Activated CD8-positive, alpha-beta memory T cell treated with anti-CD3 and anti-CD28 coated beads for 4 hours (primary cell): ENCODE data around the gene ATP1A4.
"Not testable (repeated sequence)": the region's sequence is repeated elsewhere in the genome, so short reads cannot be mapped to it uniquely, and the experiment has no call there.

Source experiments
- DNase-seq, 2 donors: peaks; one replicate each; pipeline ENCODE4 v3.0.0-alpha.2; 2020; ENCODE audit warnings: low read depth in 2 of 2

ATP1A4 gene

DNA sequence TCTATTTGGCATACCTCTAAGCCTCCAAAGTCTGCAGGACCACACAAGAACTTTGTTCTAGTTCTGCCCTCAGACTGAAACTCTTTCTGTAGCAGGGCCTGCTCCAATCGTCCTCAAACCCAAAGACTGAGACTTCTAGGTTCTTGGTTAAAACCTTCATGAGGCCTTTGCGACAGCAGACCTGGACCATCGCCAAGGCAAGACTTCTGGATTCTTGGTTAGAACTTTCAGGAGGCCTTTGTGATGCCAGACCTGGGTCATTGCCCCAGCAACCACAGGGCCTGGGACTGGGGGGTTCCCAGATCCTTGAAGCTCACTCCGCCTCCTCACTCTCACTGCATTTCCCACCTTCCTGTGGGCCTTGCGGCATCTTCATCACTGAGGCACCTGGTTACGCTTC, at the start of gene ATP1A4:
TSS of gene ATP1A4 (plus strand) at position 301 of the 400 bp plus-strand sequence. CDS start 438 bp downstream, outside the sequence.
- DNase-seq: no peak

- DNase-seq: no peak
Measured at GRCh38 chr1:160101717-160102522, 49.5 kb upstream of the ATP1A4 start.

DNA sequence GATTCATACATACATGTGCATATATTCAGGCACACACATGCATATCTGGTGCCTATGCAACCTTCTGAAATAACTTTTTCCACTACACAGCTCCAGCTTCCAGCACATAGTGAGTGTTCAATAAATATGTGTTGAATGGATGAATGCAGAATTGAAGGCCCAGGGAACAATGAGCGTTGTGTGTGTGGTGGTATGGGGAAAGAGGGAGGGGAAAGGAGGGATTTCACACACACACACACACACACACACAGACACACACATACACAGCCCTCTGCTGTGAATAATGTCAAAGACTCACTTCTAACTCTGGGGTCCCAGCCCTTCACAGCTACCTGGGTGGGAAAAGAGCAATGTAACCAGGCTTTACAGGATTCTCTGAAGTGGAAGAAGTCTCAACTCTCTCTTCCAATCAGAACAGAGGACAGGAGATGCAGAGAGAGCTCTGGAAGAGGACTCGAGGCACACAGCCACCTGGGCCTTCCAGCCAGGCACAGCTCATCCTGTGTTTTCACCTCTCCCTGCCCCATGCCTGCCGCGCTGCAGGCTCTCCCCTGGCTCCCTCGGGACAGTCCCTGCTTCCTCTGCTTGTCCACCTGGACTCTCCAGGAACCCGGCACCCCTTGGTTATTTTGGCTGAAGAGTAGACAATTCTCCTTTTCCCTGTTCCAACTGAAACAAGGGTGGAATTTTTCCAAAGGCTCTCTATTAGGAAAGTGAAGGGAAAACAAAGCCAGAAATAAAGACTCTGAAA, 47.6 kb upstream of the ATP1A4 start:
- no peak for DNase-seq

GRCh38 chr1:160104486-160104885, 46.9 kb upstream of the ATP1A4 start:
- DNase-seq: no peak

DNA sequence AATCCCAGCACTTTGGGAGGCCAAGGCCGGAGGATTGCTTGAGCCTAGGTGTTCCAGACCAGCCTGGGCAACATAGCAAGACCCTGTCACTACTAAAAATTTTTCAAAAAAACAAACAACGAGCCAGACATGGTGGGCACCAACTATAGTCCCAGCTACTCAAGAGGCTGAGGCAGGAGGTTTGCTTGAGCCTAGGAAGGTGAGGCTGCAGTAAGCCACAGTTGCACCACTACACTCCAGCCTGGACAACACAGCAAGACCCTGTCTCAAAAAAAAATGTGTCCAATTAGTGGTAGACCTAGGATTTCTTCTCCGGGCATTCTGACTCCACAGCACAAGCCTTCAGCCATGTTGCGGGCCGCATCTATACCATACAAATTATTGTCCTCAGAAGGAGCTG, 46.2 kb upstream of the ATP1A4 start:
- DNase-seq: no peak

DNA sequence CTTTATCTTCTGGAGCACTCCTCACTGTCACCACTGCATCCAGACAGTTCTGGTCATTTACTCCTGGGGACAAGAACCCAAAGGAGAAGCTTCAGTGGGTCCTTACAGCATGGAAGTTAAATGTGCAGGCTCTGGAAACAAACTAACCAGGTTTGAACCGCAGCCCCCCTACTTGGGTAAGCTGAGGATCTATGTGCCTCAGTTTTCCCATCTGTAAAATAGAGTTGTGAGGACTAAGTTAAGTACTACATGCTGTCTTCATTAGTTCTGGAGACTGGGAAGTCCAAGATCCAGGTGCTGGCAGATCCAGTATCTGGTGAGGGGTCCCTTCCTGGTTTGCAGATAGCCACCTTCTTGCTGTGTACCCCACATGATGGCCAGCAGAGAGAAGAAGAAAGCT, 43.9 kb upstream of the ATP1A4 start:
- no peak for DNase-seq

- DNase-seq: no peak
Measured at GRCh38 chr1:160108888-160109662, 42.3 kb upstream of the ATP1A4 start.

DNA sequence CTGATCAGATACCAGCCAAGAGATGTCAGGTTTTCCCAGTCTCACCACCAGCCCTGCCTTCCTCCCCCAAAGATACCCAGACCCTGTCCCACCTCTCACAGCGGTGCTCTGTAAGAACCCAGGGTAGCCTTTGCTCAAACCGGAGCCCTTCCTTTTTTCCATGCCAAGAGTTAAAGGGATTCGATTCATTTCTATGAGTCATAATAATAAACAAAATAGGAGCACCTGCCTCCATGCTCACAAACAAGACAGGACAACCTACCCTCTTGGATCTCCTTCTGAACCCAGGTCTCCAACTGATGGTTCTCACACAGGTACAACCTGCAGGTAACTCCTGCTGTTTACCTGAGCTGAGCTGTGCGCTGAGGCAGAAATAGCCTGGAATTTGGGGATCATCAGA, 41.7 kb upstream of the ATP1A4 start:
- DNase-seq: no peak

- not testable (repeated sequence) for DNase-seq
Measured at GRCh38 chr1:160111462-160111861, 39.9 kb upstream of the ATP1A4 start.

GRCh38 chr1:160112357-160112756, 39.0 kb upstream of the ATP1A4 start:
- no peak for DNase-seq

DNA sequence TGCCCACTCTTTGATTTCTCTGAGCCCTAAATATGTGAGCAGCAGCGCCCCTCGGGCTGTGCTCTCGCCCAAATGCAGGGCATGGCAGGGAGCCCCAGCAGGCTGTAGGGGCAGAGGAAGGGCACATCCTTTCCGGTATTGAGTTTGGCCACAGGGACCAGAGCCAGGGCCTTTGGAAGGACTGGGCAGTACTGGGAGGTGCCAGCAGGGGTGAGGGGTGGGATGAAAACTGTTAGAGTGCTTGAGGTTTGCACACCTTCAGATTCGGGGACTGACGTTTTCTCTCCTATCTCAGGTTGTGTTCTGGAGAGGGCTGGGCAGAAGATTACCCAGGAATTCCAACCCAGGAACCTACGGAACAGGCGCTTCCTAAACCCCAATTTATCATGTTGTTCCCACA, 38.0 kb upstream of the ATP1A4 start:
- DNase-seq: no peak

GRCh38 chr1:160114085-160114484, 37.3 kb upstream of the ATP1A4 start:
- no peak for DNase-seq

GRCh38 chr1:160115545-160116282, 35.7 kb upstream of the ATP1A4 start, which contains the start of gene ATP1A2:
ATP1A2 (plus strand) TSS chr1:160115759; CDS start chr1:160115862, 103 bp downstream.
- no peak for DNase-seq

GRCh38 chr1:160116283-160117147, 34.9 kb upstream of the ATP1A4 start:
- no peak for DNase-seq

DNA sequence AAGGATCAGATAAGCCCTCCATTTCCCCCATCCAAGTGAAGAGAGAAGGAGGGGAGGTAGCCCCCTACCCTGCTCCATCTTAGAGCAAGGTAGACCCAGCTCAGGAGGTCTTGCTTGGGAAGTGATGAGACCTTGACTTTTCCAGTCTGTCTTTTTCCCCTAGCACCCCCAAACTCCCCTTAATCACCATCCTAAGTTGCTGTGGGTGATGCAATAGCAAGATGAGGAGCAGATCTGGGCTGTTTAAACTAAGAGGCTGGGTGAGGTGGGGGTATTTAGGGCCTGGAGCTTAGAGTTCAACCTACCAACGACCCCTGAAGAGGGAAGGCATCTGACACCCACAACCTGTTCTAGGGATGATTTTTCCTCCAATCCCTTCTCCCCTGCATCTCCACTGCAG, 34.1 kb upstream of the ATP1A4 start:
- DNase-seq: no peak

GRCh38 chr1:160117709-160118183, 33.7 kb upstream of the ATP1A4 start:
- DNase-seq: no peak

DNA sequence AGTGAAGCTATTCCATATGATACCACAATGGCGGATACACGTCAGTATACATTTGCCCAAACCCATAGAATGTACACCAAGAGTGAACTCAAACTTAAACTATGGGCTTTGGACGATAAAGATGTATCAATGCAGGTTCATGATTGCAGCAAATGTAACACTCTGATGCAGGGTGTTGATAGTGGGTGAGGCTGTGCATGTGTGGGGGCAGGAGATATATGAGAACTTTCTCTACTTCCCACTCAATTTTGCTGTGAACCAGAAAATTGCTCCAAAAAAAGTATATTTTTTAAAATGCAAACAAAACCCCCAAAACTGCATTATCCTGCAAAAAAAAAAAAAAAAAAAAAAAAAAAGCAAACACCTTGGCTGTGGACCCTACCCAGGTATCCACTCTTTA, 32.5 kb upstream of the ATP1A4 start:
- no peak for DNase-seq

GRCh38 chr1:160120797-160121196, 30.6 kb upstream of the ATP1A4 start:
- DNase-seq: no peak

DNA sequence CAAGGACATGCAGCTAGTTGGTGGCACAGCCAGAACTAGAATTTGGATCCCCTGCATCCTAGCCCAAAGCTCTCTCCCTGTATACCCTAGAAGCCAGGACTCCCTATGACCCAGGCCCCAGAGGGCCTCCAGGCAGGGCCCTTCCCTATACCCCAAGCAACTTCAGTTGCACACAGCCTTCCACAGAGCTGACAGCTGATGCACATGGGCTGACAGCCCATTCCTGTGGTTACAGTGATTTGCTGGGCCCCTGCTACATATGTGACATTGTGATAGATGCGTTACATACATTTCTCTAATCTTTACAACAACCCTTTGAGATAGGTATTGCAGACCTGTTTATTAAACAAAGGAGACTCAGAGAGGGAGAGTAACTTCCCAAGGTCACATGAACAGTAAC, 30.0 kb upstream of the ATP1A4 start:
- no peak for DNase-seq

GRCh38 chr1:160122978-160123495, 28.4 kb upstream of the ATP1A4 start:
- no peak for DNase-seq
